CD4-positive, alpha-beta T cell treated with Interleukin-12 subunit alpha and Interleukin-12 subunit beta, for 1 hour (primary cell): ENCODE data around the gene HDHD5.

Experiments used
- DNase-seq: peaks from one replicate; pipeline ENCODE4 v3.0.0-alpha.2; 2020

The HDHD5 gene

DNA sequence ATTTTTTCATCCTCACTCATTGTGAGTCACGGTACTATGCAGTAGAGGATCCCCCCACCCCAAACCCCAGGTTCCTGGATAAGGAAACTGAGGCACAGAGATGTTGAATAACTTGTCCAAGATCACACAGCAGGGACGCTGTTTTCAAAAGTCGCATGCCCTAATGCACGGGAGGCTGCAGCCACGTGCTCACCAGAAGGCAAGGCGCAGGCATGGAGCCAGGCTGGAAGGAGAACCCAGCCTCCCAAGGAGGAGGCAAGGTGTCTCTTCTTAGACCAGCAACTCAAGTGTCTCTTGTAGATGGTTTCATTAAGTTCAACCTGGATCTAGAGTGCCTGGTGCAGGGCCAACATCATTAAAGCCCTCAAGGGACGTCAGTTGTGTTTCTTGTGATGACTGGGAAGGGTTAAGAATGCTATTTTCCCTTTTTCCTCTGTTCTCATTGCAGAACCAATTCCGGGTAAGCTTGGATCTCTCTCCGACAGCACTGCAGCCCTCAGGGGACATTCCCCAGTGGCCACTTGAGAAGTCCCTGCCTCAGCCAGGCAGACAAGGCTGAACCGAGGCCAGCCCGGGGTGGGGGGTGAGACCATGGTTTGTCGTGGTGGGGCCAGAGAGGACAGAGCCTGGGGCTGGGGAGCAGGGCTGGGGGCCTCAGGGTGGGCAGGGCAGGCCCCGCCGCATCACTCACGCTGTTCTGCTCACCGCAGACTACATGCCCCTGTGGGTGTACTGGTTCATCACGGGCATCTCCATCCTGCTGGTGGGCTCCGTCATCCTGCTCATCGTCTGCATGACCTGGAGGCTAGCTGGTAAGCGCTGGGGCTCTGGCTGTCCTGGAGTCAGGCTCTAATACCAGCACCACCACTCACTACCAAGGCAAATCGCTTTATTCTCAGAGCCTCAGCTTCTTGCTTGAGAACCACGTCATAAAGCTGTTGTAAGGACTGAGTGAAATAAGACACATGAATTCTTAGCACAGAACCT is 53.6 kb downstream of the HDHD5 start:
- no peak for DNase-seq

DNA sequence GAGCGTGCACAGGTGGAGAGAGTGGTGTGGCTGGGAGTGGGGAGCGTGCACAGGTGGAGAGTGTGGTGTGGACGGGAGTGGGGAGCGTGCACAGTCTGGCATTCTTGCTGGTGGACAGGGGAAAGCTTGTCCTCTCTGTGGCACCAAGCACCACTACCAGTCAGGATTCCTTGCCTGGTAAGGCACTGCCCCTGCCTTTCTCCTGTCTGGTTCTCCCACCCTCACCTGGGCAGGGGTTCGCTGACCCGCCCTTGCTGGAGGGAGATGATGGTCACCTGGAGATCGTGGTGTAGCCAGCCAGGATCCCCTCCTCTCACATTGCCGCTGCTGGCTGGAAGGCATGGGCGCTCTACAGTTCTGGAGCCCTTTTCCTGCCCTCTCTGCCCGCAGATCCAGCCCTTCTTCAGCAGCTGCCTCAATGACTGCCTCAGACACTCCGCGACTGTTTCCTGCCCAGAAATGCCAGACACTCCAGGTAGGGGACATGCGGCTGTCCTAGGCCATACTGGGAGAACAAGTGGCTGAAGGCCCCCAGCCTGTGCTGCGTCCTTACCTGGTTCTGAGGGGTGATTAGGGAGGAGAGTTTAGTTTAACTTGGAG is 54.6 kb downstream of the HDHD5 start:
- no peak for DNase-seq

DNA sequence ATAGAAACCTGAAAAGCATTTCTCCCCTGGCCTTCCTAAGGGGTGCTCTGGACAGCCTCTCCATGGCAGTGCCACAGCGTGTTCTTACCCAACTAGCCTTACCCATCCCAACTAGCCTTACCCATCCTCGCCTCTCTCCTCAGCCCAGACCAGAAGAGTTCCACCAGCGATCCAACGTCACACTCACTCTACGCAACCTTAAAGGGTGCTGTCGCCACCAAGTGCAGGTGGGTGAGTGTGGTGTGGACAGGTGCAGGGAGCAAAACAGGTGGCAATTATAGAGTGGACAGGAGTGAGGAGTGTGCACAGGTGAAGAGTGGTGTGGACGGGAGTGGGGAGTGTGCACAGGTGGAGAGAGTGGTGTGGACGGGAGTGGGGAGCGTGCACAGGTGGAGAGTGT is 55.7 kb downstream of the HDHD5 start:
- no peak for DNase-seq

DNA sequence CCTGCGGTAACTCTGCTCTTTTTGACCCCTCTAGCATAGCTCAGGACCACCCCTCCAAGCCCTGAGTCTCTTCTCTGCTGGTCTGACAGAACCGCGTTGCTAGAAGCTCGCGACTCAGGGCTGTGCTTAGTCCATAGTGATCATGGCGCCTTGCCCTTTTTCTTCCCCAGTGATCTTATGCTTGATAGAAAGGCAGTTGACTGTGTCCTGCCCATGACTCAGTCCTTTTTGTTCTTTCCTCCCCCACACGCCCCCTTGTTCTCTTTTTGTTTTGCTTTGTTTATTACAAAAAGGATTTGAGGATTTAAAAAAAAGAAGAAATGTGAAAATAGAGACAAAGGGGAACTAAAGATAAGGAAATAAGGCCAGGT is 56.8 kb downstream of the HDHD5 start:
- no peak for DNase-seq

DNA sequence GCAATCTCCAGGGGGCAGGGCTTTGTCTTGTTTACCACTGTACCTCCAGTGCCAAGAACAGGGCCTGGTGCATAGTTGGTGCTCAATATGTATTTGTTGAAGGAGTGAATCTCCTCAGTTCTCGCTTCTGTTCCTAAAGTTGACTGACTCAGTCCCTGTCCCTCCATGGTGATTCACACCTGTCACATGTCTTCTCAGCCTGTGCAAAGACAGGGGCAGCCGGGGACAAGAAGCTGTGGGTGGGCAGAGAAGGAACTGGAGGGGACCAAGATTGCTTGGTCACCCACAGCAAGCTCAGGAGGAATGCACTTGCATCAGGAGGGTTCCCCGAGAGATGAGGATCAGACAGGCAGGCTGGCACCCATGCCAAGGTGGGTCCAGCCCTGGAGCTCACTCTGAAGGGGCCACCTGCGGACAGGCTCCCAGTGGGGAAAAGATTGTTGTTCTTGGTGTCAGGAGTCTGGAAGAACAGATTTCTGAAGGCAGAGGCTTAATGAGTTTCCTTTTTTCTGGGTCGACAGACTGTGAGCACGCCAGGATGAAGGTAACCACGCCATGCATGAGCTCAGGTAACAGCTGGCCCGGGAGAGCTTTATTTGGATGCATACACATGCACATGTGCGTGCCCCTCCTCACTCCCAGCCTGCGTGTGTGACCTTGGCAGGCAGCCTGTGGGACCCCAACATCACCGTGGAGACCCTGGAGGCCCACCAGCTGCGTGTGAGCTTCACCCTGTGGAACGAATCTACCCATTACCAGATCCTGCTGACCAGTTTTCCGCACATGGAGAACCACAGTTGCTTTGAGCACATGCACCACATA is 57.4 kb downstream of the HDHD5 start:
- DNase-seq, result no peak

DNA sequence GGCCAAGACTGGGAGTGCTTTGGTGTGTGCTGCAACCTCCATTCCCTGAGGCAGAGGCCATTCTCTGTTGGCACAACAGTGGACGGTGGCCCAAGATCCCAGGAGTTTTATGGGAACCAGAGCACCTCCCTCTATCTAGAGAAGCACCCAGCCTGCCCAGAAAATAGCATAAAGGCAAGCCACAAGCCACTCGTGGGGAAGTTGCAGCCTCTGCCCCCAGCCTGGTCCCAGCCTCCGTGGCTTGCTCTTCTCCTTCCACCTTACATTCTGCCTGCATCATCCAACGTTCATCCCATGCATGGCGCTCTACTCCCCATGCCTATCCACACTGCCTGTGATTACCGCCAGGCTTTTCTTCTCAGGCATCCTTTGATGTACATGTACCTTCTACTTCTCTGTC is 58.5 kb downstream of the HDHD5 start:
- DNase-seq, result no peak

DNA sequence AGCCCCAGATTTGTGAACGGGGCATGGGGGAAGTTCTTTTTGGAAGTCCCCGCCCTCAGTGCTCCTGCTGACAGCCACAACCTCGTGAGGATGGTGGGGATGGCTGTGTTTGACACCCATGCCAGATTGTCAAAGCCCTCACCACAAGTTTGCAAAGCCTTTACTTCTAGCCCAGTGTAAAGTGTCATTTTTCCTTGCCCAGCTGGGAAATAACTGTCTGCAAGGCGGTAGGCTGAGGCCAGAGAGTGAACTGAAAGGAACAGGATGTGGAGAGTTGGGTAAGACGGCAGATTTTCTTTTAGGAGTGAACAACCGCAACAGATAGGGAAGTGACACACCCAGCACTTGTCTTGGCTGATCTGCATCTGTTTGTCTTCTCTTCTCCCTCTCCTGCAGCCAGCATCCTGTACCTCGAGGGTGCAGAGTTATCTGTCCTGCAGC is 60.7 kb downstream of the HDHD5 start:
- peak; percentile 37 for DNase-seq

DNA sequence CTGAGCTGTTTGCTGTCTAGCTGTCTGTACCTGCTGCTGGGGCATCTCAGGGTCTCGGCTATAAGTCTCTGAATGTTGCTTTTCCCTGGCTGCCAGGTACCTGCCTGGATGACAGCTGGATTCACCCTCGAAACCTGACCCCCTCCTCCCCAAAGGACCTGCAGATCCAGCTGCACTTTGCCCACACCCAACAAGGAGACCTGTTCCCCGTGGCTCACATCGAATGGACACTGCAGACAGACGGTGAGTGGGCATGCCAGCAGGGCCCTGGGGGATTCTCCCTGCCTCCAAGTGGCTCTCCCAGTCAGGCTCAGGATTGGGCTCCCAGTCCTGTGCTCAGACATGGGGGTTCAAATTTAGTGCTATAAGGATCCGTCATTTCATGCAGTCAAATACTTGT is 61.4 kb downstream of the HDHD5 start:
- DNase-seq, result no peak

DNA sequence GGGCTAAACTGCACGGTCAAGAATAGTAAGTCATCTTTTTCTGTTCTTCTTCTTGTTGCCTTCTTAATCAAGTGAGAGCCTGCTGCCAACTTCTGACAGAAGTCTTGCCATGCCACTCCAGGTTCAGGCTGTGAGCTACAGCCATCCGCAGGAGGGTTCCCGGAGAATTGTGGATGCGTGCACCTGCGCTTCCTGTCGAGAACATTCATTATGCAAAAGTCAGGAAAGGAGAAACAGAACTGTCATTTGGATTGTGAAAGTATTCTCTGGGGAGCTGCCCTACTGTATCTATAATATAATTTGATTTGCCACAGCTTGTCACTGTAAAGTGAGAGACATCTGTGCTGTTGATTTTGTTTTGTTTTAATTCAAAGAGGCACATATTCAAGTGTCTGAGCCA is 62.0 kb downstream of the HDHD5 start:
- no peak for DNase-seq

DNA sequence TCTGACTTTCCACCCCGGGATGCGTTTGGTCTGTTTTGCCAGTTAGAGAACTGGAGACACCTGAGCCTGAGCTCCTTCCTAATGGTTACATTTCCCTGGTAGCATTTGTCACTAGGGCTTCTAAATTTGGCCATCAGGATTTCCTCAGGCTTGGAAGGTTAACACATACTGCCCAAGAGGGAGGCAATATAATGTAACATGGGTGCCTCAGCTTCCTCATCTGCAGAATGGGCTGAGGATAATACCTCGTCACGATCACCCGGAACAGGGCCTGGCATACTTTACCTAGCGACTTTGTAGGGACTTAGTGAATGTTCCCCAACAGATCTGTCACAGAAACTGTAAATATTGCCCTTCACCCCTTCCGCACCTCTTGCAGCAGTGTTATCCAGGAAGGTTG is 63.0 kb downstream of the HDHD5 start:
- no peak for DNase-seq

DNA sequence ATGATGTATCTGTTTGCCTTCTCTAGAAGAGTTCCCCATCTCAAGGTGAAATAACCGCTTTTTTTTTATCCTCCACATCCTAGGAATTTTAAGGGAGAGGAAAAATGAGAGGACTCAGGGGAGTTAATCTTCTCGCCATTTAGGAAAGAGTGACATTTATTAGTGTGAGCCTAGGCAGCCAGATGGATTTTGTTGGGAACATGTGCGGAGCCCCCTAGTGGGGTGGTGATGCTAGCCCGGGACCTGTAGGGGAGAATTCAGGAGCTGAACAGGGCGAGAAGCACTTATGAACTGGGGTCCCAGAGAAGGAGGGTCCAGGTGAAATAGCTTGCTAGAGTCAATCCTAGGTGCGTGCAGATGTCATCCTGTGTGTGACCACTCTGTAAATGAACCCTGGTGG is 63.5 kb downstream of the HDHD5 start:
- no peak for DNase-seq

DNA sequence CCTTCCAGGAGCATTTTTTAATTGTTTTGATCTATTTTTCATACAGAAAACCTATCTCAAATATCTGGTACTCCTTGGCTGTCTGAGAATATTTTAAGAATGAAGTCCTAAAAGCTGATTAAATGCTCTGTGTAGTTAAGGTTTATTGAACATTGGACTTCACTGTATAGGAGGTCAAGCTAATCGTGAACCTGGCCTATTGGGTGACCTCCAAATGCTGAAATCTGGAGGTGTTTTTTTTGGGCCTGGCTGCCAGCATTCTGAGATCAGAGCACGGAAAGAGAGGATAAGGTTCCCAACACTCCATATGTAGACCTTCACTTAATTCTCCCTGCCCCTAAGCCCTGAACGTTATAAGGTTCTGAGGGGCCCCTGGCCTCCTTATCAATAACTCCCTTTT is 66.0 kb downstream of the HDHD5 start:
- no peak for DNase-seq

DNA sequence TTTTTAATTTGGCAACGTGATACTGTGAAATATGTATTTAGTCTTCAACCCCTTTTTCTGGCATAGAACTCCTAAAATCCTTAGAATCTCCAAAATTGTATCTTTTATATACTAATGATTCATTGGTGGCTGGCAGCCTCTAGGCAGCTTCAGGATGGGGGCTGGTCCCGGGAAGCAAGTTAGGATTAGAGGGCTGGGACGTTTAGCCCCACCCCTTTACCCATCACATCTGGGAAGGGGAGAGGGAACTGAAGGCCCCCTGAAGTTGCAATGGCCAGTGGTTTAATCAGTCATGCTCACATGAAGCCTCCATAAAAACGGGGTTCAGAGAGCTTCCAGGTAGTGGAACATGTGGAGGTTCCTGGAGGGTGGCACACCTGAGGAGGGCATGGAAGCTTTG is 67.2 kb downstream of the HDHD5 start:
- DNase-seq, result no peak

DNA sequence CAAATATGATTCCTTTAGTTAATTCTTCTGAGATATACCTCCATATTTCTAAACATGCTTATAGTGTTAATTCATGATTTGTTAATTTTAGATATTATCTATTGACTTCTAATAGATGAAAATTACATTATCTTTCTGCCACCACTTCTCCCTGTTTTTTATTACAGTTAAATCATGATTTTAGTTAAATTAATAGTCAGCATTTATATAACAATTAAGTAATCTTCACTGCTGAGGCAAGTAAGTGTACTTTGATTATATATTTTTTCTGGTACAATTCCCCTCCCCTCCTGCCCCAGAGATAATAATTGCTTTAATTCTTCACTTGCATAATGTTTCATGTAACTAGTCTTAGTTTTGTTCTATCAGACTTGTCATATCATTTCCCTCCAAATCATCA is 68.5 kb downstream of the HDHD5 start:
- no peak for DNase-seq
